Left lung (tissue), 10 donors: ENCODE measurements around the gene PCSK9. TPM values are rescaled to one million over a fixed set of nuclear protein-coding genes. Genes with fewer than 3 reads are reported as not detected.
A peak's percentile ranks its signal among the peaks of the same experiment; 100 is the strongest.

ENCODE experiments used
- ATAC-seq: fragments of 200-7000 bp; cut with Tn5 transposase; one replicate; pipeline ENCODE4 v1.9.1; 2020; ENCODE audit warnings: moderate library complexity
- DNase-seq, 4 donors: peaks; one replicate each; pipeline ENCODE4 v3.0.0-alpha.2; 2013 to 2020
- H3K27ac ChIP-seq, 2 donors: fragments of 200-600 bp; sonication (generic) in 1 of 2; one replicate each; pipeline versions ENCODE4 v1.5.0 to v1.8.0; 2020 to 2021
- H3K27me3 ChIP-seq, 2 donors: fragments of 200-600 bp; sonication (generic) in 1 of 2; one replicate each; pipeline versions ENCODE4 v1.5.0 to v1.8.0; 2020 to 2021
- H3K36me3 ChIP-seq, 2 donors: fragments of 200-600 bp; sonication (generic) in 1 of 2; one replicate each; pipeline versions ENCODE4 v1.5.0 to v1.8.0; 2020 to 2021
- H3K4me1 ChIP-seq, 2 donors: fragments of 200-600 bp; one replicate each; pipeline ENCODE4 v1.8.0; 2021
- H3K4me3 ChIP-seq, 2 donors: fragments of 200-600 bp; sonication (generic) in 1 of 2; one replicate each; pipeline versions ENCODE4 v1.5.0 to v1.8.0; 2020 to 2021; ENCODE audit warnings: mild to moderate bottlenecking in 1 of 2
- H3K9me3 ChIP-seq, 2 donors: fragments of 200-600 bp; sonication (generic) in 1 of 2; one replicate each; pipeline versions ENCODE4 v1.5.0 to v1.8.0; 2020 to 2021
- intact Hi-C, 2 donors: fragments of 100-400 bp; cut with DNase I; formaldehyde crosslinking; loops; one replicate each; pipeline versions ENCODE4 v1.11.2 to v1.14.2; 2022
- polyA plus RNA-seq, 6 donors: library from polyadenylated mRNA; unstranded; fragments of 120-200 nt; gene quantifications; one replicate each; pipeline ENCODE4 v1.2.1, GENCODE V29; 2013; ENCODE audit not compliant: insufficient read length in 6 of 6
- total RNA-seq, 2 donors: library from RNA; stranded (reverse); fragmentation: NEBNext Ultra II Directional; extraction: Animal tissue kit (Norgen Biotek cat#: 25700); gene quantifications; one replicate each; pipeline ENCODE4 v1.2.1, GENCODE V29; 2021
- TF ChIP-seq, protein P1 (sequence below), 2 donors: fragments of 200-600 bp; sonication (generic) in 1 of 2; IDR thresholded peaks; one replicate each; pipeline versions ENCODE4 v1.5.0 to v1.8.0; 2021; ENCODE audit warnings: antibody characterized with exemption in 2 of 2
- donor health status: DM: no; HTN: yes; CAD: no.
- donor health status: DM: no; HTN: no; CAD: no.

Gene PCSK9
- total and polyA plus RNA-seq, 8 donors = 0.63 to 55.0 (median 1.5) TPM

- H3K9me3 ChIP-seq = no peaks in the 10 kb centered on the region
- H3K27me3 ChIP-seq = no peaks in the 10 kb centered on the region
- no peaks in the 10 kb centered on the region for H3K36me3 ChIP-seq
- no peak overlapping the region for H3K27ac ChIP-seq
- peaks cover 0 to 16% of the 10 kb centered on the region in 2 donors for H3K4me1 ChIP-seq
- DNase-seq = no peak
- no peak for ATAC-seq
- TF ChIP-seq, protein P1, sequence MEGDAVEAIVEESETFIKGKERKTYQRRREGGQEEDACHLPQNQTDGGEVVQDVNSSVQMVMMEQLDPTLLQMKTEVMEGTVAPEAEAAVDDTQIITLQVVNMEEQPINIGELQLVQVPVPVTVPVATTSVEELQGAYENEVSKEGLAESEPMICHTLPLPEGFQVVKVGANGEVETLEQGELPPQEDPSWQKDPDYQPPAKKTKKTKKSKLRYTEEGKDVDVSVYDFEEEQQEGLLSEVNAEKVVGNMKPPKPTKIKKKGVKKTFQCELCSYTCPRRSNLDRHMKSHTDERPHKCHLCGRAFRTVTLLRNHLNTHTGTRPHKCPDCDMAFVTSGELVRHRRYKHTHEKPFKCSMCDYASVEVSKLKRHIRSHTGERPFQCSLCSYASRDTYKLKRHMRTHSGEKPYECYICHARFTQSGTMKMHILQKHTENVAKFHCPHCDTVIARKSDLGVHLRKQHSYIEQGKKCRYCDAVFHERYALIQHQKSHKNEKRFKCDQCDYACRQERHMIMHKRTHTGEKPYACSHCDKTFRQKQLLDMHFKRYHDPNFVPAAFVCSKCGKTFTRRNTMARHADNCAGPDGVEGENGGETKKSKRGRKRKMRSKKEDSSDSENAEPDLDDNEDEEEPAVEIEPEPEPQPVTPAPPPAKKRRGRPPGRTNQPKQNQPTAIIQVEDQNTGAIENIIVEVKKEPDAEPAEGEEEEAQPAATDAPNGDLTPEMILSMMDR (IDR thresholded peaks at IDR 0.05) = no peak
- intact Hi-C loops = no loop called here
- no peak overlapping the region for H3K4me3 ChIP-seq
Observed at GRCh38 chr1:55048453-55049270, 9.3 kb downstream of the PCSK9 start.

GRCh38 chr1:55049271-55049913, 10.0 kb downstream of the PCSK9 start:
- Histone ChIP-seq H3K27ac (no peak overlapping the region), H3K4me1 (peaks cover 0 to 19% of the 10 kb centered on the region in 2 donors), H3K27me3 (no peaks in the 10 kb centered on the region), H3K4me3 (no peak overlapping the region), H3K36me3 (no peaks in the 10 kb centered on the region), H3K9me3 (no peaks in the 10 kb centered on the region)
- intact Hi-C loops = no loop called here
- DNase-seq (no peak), ATAC-seq (no peak)
- TF ChIP-seq, protein P1 (IDR thresholded peaks at IDR 0.05) = no peak

DNA sequence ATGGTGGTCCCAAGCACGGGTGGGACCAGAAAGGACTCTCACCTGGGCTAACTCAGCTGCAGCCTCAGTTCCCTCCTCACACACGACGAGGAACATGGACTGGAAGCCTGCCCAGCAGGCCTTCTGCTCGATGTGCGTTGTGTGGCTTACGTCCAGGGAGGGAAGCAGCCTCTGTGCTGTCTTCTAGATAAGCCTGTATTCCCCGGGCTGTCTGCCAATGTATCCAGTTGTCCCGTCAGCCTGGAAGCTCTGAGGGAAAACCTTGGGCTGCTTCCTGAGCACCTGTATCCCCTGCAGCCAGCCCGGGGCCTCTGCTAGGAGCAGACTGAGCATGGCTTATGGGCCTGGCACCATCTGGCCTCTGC, 10.5 kb downstream of the PCSK9 start:
- peaks cover 0 to 19% of the 10 kb centered on the region in 2 donors for H3K4me1 ChIP-seq
- no peaks in the 10 kb centered on the region for H3K9me3 ChIP-seq
- no peak overlapping the region for H3K27ac ChIP-seq
- TF ChIP-seq, protein P1 (IDR thresholded peaks at IDR 0.05) = no peak
- intact Hi-C loops = no loop called here
- no peaks in the 10 kb centered on the region for H3K27me3 ChIP-seq
- no peak overlapping the region for H3K4me3 ChIP-seq
- no peaks in the 10 kb centered on the region for H3K36me3 ChIP-seq
- ATAC-seq (no peak), DNase-seq (peak in 1 of 4 donors; percentile 59)

- DNase-seq (no peak), ATAC-seq (no peak)
- Histone ChIP-seq H3K4me1 (peaks cover 0 to 19% of the 10 kb centered on the region in 2 donors), H3K9me3 (no peaks in the 10 kb centered on the region), H3K27me3 (no peaks in the 10 kb centered on the region), H3K4me3 (no peak overlapping the region), H3K27ac (no peak overlapping the region), H3K36me3 (no peaks in the 10 kb centered on the region)
- TF ChIP-seq, protein P1 (IDR thresholded peaks at IDR 0.05) = no peak
- intact Hi-C loops = no loop called here
Observed at GRCh38 chr1:55050283-55050682, 10.9 kb downstream of the PCSK9 start.

GRCh38 chr1:55051169-55051568, 11.8 kb downstream of the PCSK9 start:
- peaks cover 0 to 19% of the 10 kb centered on the region in 2 donors for H3K4me1 ChIP-seq
- TF ChIP-seq, protein P1 (IDR thresholded peaks at IDR 0.05) = no peak
- H3K4me3 ChIP-seq = no peak overlapping the region
- ATAC-seq (no peak), DNase-seq (no peak)
- peaks cover 0 to 5% of the 10 kb centered on the region in 2 donors for H3K36me3 ChIP-seq
- H3K27me3 ChIP-seq = no peaks in the 10 kb centered on the region
- intact Hi-C loops = no loop called here
- no peak overlapping the region for H3K27ac ChIP-seq
- H3K9me3 ChIP-seq = no peaks in the 10 kb centered on the region
